Activated B cell treated with CpG ODN at 0.5 μM for 24 hours (primary cell): ENCODE measurements around the gene TIGIT. TPM values are rescaled to one million over a fixed set of nuclear protein-coding genes. Genes with fewer than 3 reads are reported as not detected.

ENCODE experiments used
- ATAC-seq: fragments of 200-7000 bp; cut with Tn5 transposase; one replicate; pipeline ENCODE4 v1.10.0; 2021; ENCODE audit warnings: low read depth, mild to moderate bottlenecking, moderate library complexity
- CTCF ChIA-PET: fragments of 350-600 bp; sonication (Branson Sonifier 250); formaldehyde crosslinking; loops from one replicate; lab custom pipeline; 2021; ENCODE audit warnings: antibody characterized with exemption; lab: Charles Lee
- POLR2A ChIA-PET: fragments of 350-600 bp; sonication (Branson Sonifier 250); formaldehyde crosslinking; loops from one replicate; lab custom pipeline; 2021; ENCODE audit warnings: antibody characterized with exemption; lab: Charles Lee
- DNase-seq: peaks from one replicate; pipeline ENCODE4 v3.0.0; 2022
- H3K27ac Mint-ChIP-seq: one replicate; pipeline ENCODE4 v1.8.0; 2020; ENCODE audit warnings: mixed read lengths
- H3K27me3 Mint-ChIP-seq: one replicate; pipeline ENCODE4 v1.8.0; 2021; ENCODE audit warnings: mixed read lengths
- H3K36me3 Mint-ChIP-seq: one replicate; pipeline ENCODE4 v1.8.0; 2021; ENCODE audit warnings: low read depth, mixed read lengths
- H3K4me1 Mint-ChIP-seq: one replicate; pipeline ENCODE4 v1.8.0; 2021; ENCODE audit warnings: mixed read lengths
- H3K4me3 Mint-ChIP-seq: one replicate; pipeline ENCODE4 v1.8.0; 2020; ENCODE audit warnings: mild to moderate bottlenecking, mixed read lengths
- H3K9me3 Mint-ChIP-seq: one replicate; pipeline ENCODE4 v1.8.0; 2020; ENCODE audit warnings: mixed read lengths
- intact Hi-C: fragments of 100-400 bp; cut with micrococcal nuclease; formaldehyde crosslinking; loops from one replicate; pipeline ENCODE4 v1.15.1; 2024
- total RNA-seq: library from RNA; stranded (reverse); gene quantifications from 2 replicates; pipeline ENCODE4 v1.2.3, GENCODE V29; 2022
- TF ChIP-seq, protein P1 (sequence below): fragments of 200-600 bp; IDR thresholded peaks from one replicate; pipeline ENCODE4 v1.8.0; 2022; ENCODE audit warnings: antibody characterized with exemption, mild to moderate bottlenecking

TIGIT gene
- total RNA-seq, 1 donor from 2014 or later: 3.3 TPM

DNA sequence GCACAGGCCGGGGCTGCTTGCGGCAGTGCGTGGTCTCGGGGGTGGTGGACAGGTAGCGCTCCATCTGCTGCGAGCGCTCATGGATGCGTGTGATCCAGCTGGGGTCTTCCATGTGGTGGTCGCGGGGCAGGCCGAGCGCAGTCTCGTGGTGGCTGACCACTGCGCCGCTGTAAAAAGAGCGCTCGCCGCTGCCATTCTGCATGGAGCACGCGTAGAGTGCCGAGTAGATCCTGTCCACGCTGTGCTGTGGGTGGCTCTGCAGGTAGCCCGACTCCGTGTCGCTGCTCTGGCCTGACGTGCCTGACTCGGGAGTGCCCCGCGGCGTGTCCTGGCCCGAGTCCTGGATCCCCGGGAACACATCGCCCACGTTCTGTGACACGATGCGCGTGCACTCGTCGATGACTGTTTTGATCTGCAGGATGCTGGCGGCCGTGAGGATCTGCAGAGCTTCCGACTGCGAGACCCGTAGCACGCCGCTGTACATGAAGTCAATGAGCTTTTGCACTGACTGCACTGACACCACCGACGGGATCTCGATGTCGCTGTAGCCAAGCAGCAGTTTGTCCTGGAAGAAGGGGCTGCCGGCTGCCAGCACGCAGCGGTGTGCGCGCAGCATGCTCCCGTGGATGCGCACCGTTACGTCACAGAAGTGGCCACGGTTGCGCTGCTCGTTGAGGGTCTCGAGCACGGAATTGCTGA lies 57.4 kb downstream of the TIGIT start:
- Mint-ChIP-seq H3K27ac (no peak overlapping the region), H3K4me1 (peaks cover under 1% of the 10 kb centered on the region), H3K36me3 (peaks cover 56% of the 10 kb centered on the region), H3K27me3 (no peaks in the 10 kb centered on the region), H3K9me3 (no peaks in the 10 kb centered on the region), H3K4me3 (no peak overlapping the region)
- intact Hi-C loops: no loop called here
- no peak for ATAC-seq
- ChIA-PET POLR2A (no interaction called here), CTCF (no interaction called here)
- TF ChIP-seq, protein P1, sequence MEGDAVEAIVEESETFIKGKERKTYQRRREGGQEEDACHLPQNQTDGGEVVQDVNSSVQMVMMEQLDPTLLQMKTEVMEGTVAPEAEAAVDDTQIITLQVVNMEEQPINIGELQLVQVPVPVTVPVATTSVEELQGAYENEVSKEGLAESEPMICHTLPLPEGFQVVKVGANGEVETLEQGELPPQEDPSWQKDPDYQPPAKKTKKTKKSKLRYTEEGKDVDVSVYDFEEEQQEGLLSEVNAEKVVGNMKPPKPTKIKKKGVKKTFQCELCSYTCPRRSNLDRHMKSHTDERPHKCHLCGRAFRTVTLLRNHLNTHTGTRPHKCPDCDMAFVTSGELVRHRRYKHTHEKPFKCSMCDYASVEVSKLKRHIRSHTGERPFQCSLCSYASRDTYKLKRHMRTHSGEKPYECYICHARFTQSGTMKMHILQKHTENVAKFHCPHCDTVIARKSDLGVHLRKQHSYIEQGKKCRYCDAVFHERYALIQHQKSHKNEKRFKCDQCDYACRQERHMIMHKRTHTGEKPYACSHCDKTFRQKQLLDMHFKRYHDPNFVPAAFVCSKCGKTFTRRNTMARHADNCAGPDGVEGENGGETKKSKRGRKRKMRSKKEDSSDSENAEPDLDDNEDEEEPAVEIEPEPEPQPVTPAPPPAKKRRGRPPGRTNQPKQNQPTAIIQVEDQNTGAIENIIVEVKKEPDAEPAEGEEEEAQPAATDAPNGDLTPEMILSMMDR: no peak
- DNase-seq: no peak

DNA sequence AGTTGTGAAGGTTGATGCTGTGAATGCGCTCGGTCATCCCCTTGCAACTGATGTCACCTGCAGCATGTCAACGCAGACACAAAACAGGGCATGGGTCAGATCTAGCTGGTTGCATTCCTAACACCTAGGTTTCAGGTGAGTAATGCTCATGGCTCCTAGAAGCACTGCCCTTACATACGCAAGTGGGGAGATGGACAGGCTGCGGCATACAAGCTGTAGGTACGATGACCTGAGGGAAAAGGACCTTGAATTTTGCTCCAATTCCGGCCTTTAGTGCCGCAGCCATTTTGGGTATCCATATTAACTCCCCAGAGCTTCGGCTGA lies 58.0 kb downstream of the TIGIT start:
- Mint-ChIP-seq H3K4me1 (no peaks in the 10 kb centered on the region), H3K36me3 (peaks cover 54% of the 10 kb centered on the region)
- no peak for ATAC-seq

DNA sequence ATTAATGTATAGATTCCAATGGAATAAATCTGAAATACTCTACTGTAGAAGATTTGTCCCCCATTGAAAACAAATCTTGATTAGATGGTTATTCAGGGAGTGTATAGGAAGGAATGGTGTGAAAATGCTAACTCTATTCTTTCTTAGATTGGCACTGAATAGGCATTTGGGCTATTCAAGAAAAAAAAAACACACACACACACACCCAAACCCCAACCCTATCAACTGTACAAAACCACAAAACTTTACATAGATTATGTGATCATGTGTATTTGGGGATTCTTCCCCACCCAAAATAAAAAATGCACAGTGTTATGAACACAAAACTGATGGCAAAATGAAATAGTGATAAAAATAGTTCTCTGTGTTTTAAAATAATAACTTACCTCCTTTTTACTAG lies 61.8 kb downstream of the TIGIT start:
- Mint-ChIP-seq H3K36me3 (peaks cover 26% of the 10 kb centered on the region), H3K4me1 (peaks cover 2% of the 10 kb centered on the region), H3K4me3 (no peak overlapping the region), H3K9me3 (no peaks in the 10 kb centered on the region), H3K27me3 (no peaks in the 10 kb centered on the region), H3K27ac (no peak overlapping the region)
- ChIA-PET POLR2A (no interaction called here), CTCF (interaction anchor here (1.1 kb wide), 1 partner anchor 64 kb away, joined by 3 read pairs; no protein-coding TSS in a partner anchor)
- ATAC-seq: no peak
- TF ChIP-seq, protein P1: no peak
- no peak for DNase-seq
- intact Hi-C loops: no loop called here

More for the DNA sequence above, 58.0 kb downstream of the TIGIT start:
- ChIA-PET POLR2A (no interaction called here), CTCF (no interaction called here)
- no peak overlapping the region for H3K27ac Mint-ChIP-seq
- DNase-seq: no peak
- H3K9me3 Mint-ChIP-seq: no peaks in the 10 kb centered on the region
- intact Hi-C loops: no loop called here
- TF ChIP-seq, protein P1: no peak
- no peaks in the 10 kb centered on the region for H3K27me3 Mint-ChIP-seq
- H3K4me3 Mint-ChIP-seq: no peak overlapping the region

DNA sequence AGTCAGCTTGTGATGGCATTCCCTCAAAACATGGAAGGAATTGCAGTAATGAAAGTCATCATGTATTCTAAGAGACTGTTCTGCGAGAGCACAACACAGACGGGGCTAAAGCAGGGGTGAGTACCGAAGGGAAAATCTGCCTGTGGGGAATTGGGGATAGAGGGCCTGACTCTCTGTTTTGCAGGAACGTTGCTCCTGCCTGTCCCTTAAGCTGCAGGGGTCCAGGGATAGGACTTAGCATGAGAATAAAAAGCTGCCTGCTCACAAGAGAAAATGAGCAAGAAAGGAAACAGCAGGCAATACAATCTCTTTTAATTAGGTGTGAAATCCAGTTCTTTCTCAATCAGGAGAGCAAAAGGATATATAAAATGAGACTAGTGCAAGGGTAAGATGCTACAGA lies 62.2 kb downstream of the TIGIT start:
- TF ChIP-seq, protein P1: no peak
- ChIA-PET POLR2A (no interaction called here), CTCF (interaction anchor here (1.1 kb wide), 1 partner anchor 65 kb away, joined by 3 read pairs; no protein-coding TSS in a partner anchor)
- no peaks in the 10 kb centered on the region for H3K9me3 Mint-ChIP-seq
- no peaks in the 10 kb centered on the region for H3K27me3 Mint-ChIP-seq
- DNase-seq: no peak
- ATAC-seq: no peak
- H3K4me3 Mint-ChIP-seq: no peak overlapping the region
- H3K4me1 Mint-ChIP-seq: peaks cover 2% of the 10 kb centered on the region
- H3K36me3 Mint-ChIP-seq: peaks cover 23% of the 10 kb centered on the region
- H3K27ac Mint-ChIP-seq: no peak overlapping the region
- intact Hi-C loops: no loop called here

DNA sequence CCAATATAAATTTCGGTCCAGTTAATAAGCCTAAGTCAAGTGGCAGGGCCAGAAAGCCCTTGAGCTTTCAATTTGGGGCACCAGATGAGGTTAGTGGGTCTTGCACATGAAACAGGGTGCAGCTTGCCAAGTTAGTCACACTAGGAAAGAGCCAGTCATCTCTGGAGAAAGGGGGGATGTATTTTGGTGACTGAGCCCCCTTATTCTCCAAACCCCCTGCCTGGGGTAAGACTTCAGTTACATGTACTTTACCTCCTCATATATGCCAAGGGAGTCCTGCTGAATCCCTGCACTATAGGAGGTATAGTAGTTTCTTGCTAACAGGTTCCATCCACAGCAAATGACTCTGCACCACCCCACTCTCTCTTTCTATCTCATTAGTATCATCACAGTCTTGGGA lies 62.7 kb downstream of the TIGIT start:
- ChIA-PET CTCF (interaction anchor here (1.1 kb wide), 1 partner anchor 65 kb away, joined by 3 read pairs; no protein-coding TSS in a partner anchor), POLR2A (no interaction called here)
- DNase-seq (no peak), ATAC-seq (no peak)
- Mint-ChIP-seq H3K27me3 (no peaks in the 10 kb centered on the region), H3K4me1 (peaks cover 2% of the 10 kb centered on the region), H3K4me3 (no peak overlapping the region), H3K9me3 (no peaks in the 10 kb centered on the region), H3K27ac (no peak overlapping the region), H3K36me3 (peaks cover 23% of the 10 kb centered on the region)
- intact Hi-C loops: no loop called here
- TF ChIP-seq, protein P1: no peak

Other genes starting within 250 kb of the TIGIT start
- 14.7 and 17.2 TPM in 2 replicates for gene CCDC191, start 237.5 kb upstream of the TIGIT start, total RNA-seq
- gene QTRT2, start 237.3 kb upstream of the TIGIT start, total RNA-seq: 63.1 and 75.5 TPM in 2 replicates
- not detected in 2 replicates for gene DRD3, start 115.0 kb upstream of the TIGIT start, total RNA-seq
- 0.53 and 0.66 TPM in 2 replicates for gene ZNF80, start 56.5 kb upstream of the TIGIT start, total RNA-seq